Keratinocyte (primary cell): ENCODE results near the gene PIGZ. TPM values are rescaled to one million over a fixed set of nuclear protein-coding genes. Genes with fewer than 3 reads are reported as not detected.

ENCODE experiments used
- DNase-seq: peaks from one replicate; pipeline ENCODE4 v3.0.0-alpha.2; 2011; ENCODE audit warnings: low read depth, missing footprints, low spot score
- FAIRE-seq: peaks from 2 replicates; lab custom pipeline; 2011; peaks lifted over from hg19 to GRCh38; lab: Jason Lieb, UNC
- H2AFZ ChIP-seq: 2 replicates; pipeline ENCODE4 v1.6.0; 2012; ENCODE audit warnings: low read length, control low read depth, inconsistent platforms; ENCODE audit not compliant: control insufficient read depth
- H3K27ac ChIP-seq: 2 replicates; pipeline ENCODE4 v1.5.1; 2011; ENCODE audit warnings: low read length; ENCODE audit not compliant: control insufficient read depth, insufficient read depth
- H3K27me3 ChIP-seq: 3 replicates; pipeline ENCODE4 v1.6.0; 2011; ENCODE audit warnings: low read length; ENCODE audit not compliant: control insufficient read depth, insufficient read depth; ENCODE audit errors: extremely low read depth
- H3K36me3 ChIP-seq, 2 experiments: 2 replicates in 1 of 2; 3 replicates in 1 of 2; pipeline ENCODE4 v1.5.1; 2011; ENCODE audit warnings: low read length in 2 of 2, mild to moderate bottlenecking in 1 of 2; ENCODE audit not compliant: control insufficient read depth in 2 of 2, insufficient read depth in 2 of 2; ENCODE audit errors: extremely low read depth in 1 of 2
- H3K4me1 ChIP-seq: 3 replicates; pipeline ENCODE4 v1.5.1; 2011; ENCODE audit warnings: low read length; ENCODE audit not compliant: control insufficient read depth, insufficient read depth; ENCODE audit errors: extremely low read depth
- H3K4me2 ChIP-seq: 3 replicates; pipeline ENCODE4 v1.6.0; 2011; ENCODE audit warnings: low read depth, low read length; ENCODE audit not compliant: control insufficient read depth, insufficient read depth; ENCODE audit errors: extremely low read depth
- H3K4me3 ChIP-seq, 3 experiments: fragments of 200-600 bp in 1 of 3; sonication (generic) in 1 of 3; 2 replicates in 2 of 3; 3 replicates in 1 of 3; pipeline ENCODE4 v1.5.1; 2011 to 2016; ENCODE audit warnings: low read length in 3 of 3, mild to moderate bottlenecking in 3 of 3, control low read depth in 2 of 3, inconsistent platforms in 1 of 3, low read depth in 1 of 3, mixed read lengths in 1 of 3, mixed run types in 1 of 3, moderate library complexity in 1 of 3; ENCODE audit not compliant: control insufficient read depth in 2 of 3, insufficient read depth in 2 of 3; ENCODE audit errors: extremely low read depth in 1 of 3
- H3K79me2 ChIP-seq: 2 replicates; pipeline ENCODE4 v1.6.0; 2012; ENCODE audit warnings: low read length; ENCODE audit not compliant: control insufficient read depth, insufficient read depth
- H3K9ac ChIP-seq: 3 replicates; pipeline ENCODE4 v1.6.0; 2011; ENCODE audit warnings: low read length; ENCODE audit not compliant: control insufficient read depth, insufficient read depth; ENCODE audit errors: extremely low read depth
- H3K9me1 ChIP-seq: 3 replicates; pipeline ENCODE4 v1.6.0; 2011; ENCODE audit warnings: low read length; ENCODE audit not compliant: control insufficient read depth, insufficient read depth; ENCODE audit errors: extremely low read depth
- H3K9me3 ChIP-seq: 2 replicates; pipeline ENCODE4 v1.5.1; 2012; ENCODE audit warnings: low read depth, low read length; ENCODE audit not compliant: control insufficient read depth
- H4K20me1 ChIP-seq: 3 replicates; pipeline ENCODE4 v1.6.0; 2011; ENCODE audit warnings: low read length; ENCODE audit not compliant: control insufficient read depth, insufficient read depth; ENCODE audit errors: extremely low read depth
- CTCF ChIP-seq, 3 experiments: IDR thresholded peaks in 1 of 3; conservative IDR thresholded peaks in 1 of 3; optimal IDR thresholded peaks in 1 of 3; 2 replicates in 2 of 3; 3 replicates in 1 of 3; pipeline versions ENCODE3 to v1.5.1; 2011; ENCODE audit warnings: low read length in 3 of 3, mild to moderate bottlenecking in 3 of 3, moderate library complexity in 2 of 3, control low read depth in 1 of 3, inconsistent platforms in 1 of 3; ENCODE audit not compliant: insufficient read depth in 2 of 3; ENCODE audit errors: extremely low read depth in 1 of 3
- EZH2 ChIP-seq: IDR thresholded peaks from one replicate; pipeline ENCODE4 v1.6.1; 2012; ENCODE audit warnings: inconsistent platforms, mild to moderate bottlenecking, low read length, moderate library complexity
- dilution Hi-C: fragments of 300-500 bp; cut with MboI; formaldehyde crosslinking; loops from one replicate; pipeline ENCODE4 v1.7.0; 2020; ENCODE audit warnings: low sequenced_read_pairs; ENCODE audit not compliant: extremely low pct_ligation_motif_present
- polyA plus RNA-seq, 5 experiments: library from polyadenylated mRNA; depleted of rRNA in 3 of 5; stranded (reverse) in 3 of 5; stranded (forward) in 1 of 5; unstranded in 1 of 5; fragments of >200 nt; gene quantifications; 1 replicate in 1 of 5; 2 replicates in 3 of 5; 3 replicates in 1 of 5; pipeline versions ENCODE4 v1.2.1 to v1.2.3, GENCODE V29; 2011 to 2012; ENCODE audit warnings: missing spikeins in 2 of 5, low read depth in 1 of 5, low replicate concordance in 1 of 5

Gene PIGZ
- polyA plus RNA-seq, 1 donor (not counting 4 experiments of a cell fraction or from before 2014, with no cell fraction given) = 1.4 TPM

- H4K20me1 ChIP-seq = no peaks in the 10 kb centered on the region
- dilution Hi-C loops = no loop called here
- no peak overlapping the region for H2AFZ ChIP-seq
- no peak for TF ChIP-seq EZH2
- TF ChIP-seq CTCF (optimal IDR thresholded peaks at IDR 0.05 in 1 of 3, IDR thresholded peaks at IDR 0.05 in 1 of 3, conservative IDR thresholded peaks at IDR 0.05 in 1 of 3; ENCODE audit: extremely low read depth in 1 of 3, insufficient read depth in 2 of 3, low read length in 3 of 3) = no peak
- H3K27me3 ChIP-seq = no peaks in the 10 kb centered on the region
- no peak overlapping the region for H3K9ac ChIP-seq
- no peaks in the 10 kb centered on the region for H3K36me3 ChIP-seq
- no peak overlapping the region for H3K27ac ChIP-seq
- DNase-seq (no peak), FAIRE-seq (no peak)
- H3K4me2 ChIP-seq = no peak overlapping the region
- H3K9me3 ChIP-seq = no peaks in the 10 kb centered on the region
- H3K4me1 ChIP-seq = peaks cover 32% of the 10 kb centered on the region
- H3K79me2 ChIP-seq = no peaks in the 10 kb centered on the region
- H3K9me1 ChIP-seq = no peaks in the 10 kb centered on the region
- H3K4me3 ChIP-seq = no peak overlapping the region
These were observed 31.6 kb upstream of the PIGZ start for GRCh38 chr3:197000211-197000610.

GRCh38 chr3:196998966-196999760 is 30.5 kb upstream of the PIGZ start:
- dilution Hi-C loops = no loop called here
- H3K9me3 ChIP-seq = no peaks in the 10 kb centered on the region
- H3K36me3 ChIP-seq = no peaks in the 10 kb centered on the region
- H3K79me2 ChIP-seq = no peaks in the 10 kb centered on the region
- no peak overlapping the region for H3K27ac ChIP-seq
- H3K9ac ChIP-seq = no peak overlapping the region
- H3K4me2 ChIP-seq = no peak overlapping the region
- peaks cover 32% of the 10 kb centered on the region for H3K4me1 ChIP-seq
- H2AFZ ChIP-seq = no peak overlapping the region
- no peaks in the 10 kb centered on the region for H3K9me1 ChIP-seq
- no peak overlapping the region for H3K4me3 ChIP-seq
- FAIRE-seq (no peak), DNase-seq (no peak)
- no peaks in the 10 kb centered on the region for H3K27me3 ChIP-seq
- TF ChIP-seq CTCF (optimal IDR thresholded peaks at IDR 0.05 in 1 of 3, IDR thresholded peaks at IDR 0.05 in 1 of 3, conservative IDR thresholded peaks at IDR 0.05 in 1 of 3; ENCODE audit: extremely low read depth in 1 of 3, insufficient read depth in 2 of 3, low read length in 3 of 3) = no peak
- no peak for TF ChIP-seq EZH2
- H4K20me1 ChIP-seq = no peaks in the 10 kb centered on the region
